ENCODE measurements around the gene FKBP9.
"Not testable (repeated sequence)": the region's sequence is repeated elsewhere in the genome, so short reads cannot be mapped to it uniquely, and the experiment has no call there.

FKBP9 gene

DNA sequence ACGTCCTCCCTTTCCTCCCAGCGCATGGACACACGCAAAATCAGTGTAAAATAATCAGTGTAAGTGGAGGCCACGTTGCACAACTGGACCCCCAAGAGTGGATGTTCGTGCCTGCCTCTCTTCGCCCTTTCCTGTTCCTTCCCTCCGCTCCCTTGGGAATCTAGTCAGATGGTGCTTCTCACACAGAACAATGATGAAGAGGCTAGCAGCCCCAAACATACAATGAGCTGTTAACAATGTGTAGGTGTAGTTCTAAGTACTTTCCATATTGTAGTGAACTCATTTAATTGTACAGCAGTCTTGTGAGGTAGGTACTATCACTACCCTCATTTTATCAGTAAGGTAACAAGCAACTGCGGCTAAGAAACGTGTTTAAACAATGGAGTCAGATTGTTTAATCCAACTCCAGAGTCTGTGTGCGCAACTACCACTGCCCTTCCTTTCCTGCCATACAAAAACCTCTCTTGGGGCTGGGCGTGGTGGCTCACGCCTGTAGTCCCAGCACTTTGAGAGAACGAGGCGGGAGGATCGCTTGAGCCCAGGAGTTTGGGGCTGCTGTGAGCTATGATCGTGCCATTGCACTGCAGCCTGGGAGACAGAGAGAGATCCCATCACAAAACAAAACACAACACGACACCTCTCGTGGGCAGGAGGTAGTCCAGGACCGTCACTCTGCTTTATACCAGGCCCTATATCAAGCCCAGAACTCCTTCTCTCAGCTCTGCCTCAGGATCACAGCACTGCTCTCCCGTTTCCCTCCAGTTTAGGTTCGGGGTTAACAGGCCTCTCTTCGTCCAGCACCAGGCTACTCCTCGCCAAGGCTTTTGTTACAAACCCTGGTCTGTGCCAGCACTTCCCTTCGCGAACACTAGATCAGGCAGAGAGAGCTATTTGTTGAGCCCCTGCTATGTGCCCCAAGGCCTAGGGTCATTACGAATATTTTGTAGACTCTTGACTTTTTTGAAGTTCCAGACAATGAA is 1.1 kb downstream of the FKBP9 start:
- no peak for DNase-seq (ENCODE audit: low read depth)

GRCh38 chr7:32963880-32964301 is 6.7 kb downstream of the FKBP9 start:
- DNase-seq (ENCODE audit: low read depth) = not testable (repeated sequence)

GRCh38 chr7:32964461-32965159 is 7.4 kb downstream of the FKBP9 start:
- not testable (repeated sequence) for DNase-seq (ENCODE audit: low read depth)

- not testable (repeated sequence) for DNase-seq (ENCODE audit: low read depth)
These were observed 9.4 kb downstream of the FKBP9 start for GRCh38 chr7:32966489-32967267.

- DNase-seq (ENCODE audit: low read depth) = not testable (repeated sequence)
These were observed 10.0 kb downstream of the FKBP9 start for GRCh38 chr7:32967268-32967582.

DNA sequence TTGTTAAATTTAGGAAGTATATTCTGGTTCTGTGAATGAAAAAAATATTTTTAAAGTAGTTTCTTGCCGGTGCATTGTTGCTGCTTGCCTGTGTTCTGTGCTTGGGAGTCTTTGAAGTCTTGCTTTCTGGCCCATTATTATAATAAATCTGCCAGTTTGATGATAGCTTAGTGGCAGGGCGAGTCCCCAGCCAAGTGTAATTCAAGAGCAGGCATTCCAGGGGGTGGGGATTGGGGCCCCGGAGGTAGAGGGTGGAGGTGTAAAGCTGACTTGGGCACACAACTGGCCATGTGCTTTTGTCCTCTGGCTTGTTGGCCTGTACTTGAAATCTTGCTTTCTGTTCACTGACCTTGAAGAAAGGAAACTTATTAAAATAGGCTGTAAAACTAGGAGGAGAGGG is 14.7 kb downstream of the FKBP9 start:
- not testable (repeated sequence) for DNase-seq (ENCODE audit: low read depth)

DNA sequence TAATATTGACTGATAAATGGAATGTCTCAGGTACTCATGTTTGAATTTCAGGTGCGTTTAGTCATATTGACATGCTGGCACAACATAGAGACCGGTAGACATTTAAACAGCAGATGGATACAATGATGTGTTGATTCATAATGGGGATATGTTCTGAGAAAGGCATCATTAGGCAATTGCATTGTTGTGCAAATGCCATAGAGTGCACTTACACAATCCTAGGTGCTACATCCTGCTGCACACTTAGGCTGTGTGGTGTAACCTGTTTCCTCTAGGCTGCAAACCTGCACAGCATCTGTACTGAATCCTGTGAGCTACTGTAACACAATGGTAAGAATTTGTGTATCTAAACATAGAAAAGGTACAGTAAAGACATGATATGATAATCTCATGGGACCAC is 19.9 kb downstream of the FKBP9 start:
- DNase-seq (ENCODE audit: low read depth) = not testable (repeated sequence)

GRCh38 chr7:32979246-32979645 is 22.0 kb downstream of the FKBP9 start:
- DNase-seq (ENCODE audit: low read depth) = not testable (repeated sequence)

DNA sequence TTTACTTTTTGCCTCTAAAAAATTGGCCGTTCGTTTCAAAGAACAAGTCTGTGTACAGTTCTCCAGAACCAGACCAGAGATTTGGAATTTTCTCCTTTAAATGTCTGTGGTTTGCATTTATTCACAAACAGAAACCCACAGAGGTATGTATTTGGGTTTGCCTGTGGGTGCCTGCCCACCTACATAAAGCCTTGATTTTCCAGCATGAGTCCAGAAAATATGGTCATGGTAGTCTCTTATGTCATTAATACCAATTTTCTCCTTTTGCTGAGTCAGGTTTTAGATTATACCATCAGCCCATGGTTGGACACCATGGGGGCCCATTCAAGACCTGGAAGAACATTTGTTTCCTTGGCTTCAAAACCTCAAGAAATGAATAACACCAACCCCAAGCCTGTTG is 22.7 kb downstream of the FKBP9 start:
- not testable (repeated sequence) for DNase-seq (ENCODE audit: low read depth)

DNA sequence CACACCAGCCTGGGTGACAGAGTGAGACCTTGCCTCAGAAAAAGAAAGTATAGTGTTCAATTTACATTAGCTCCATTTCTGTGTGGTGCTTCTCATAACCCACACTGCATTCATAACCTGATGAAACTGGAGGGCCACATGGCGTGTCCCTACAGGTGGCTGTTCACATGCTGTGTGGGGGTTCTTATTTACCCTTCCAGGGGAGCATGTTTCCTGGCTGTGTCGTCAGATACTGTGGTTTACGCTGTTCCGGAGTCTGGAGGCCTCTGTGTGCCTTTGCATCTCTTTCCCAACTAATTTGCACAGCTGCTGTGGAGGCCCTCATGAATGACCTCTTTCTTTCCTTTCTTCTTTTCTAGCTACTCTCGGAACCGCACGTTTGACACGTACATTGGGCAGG is 30.9 kb downstream of the FKBP9 start:
- not testable (repeated sequence) for DNase-seq (ENCODE audit: low read depth)

- not testable (repeated sequence) for DNase-seq (ENCODE audit: low read depth)
These were observed 33.9 kb downstream of the FKBP9 start for GRCh38 chr7:32991068-32991585.

DNA sequence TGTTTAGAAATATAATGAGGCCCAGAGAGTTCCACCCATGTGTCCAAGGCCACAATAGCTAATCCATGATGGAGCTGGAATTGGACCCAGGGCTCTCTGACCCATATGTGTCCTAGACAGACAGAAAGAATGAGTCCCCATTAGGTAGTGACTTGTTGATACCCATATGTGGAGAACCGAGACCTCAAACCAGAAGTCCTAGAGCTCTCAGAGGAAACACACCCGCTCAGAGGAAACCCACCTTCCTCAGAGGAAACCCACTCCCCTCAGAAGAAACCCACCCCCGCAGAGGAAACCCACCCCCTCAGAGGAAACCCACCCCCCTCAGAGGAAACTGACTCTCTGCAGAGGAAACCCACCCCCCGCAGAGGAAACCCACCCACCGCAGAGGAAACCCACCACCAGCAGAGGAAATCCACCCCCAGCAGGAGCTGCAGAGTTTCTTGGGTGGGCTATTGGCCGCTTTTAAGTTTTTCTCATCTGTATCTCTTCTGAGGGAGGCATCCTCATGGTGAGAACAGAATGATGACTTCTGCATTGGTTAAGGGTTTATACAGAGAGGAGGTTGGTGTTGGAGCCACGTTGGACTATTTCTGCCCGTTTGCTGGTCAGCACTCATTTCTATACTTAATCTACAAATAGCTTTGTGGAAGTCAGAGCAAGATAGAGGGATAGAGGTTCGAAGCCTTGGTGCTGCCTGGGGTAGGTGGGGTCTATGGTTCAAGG is 34.9 kb downstream of the FKBP9 start:
- not testable (repeated sequence) for DNase-seq (ENCODE audit: low read depth)

DNA sequence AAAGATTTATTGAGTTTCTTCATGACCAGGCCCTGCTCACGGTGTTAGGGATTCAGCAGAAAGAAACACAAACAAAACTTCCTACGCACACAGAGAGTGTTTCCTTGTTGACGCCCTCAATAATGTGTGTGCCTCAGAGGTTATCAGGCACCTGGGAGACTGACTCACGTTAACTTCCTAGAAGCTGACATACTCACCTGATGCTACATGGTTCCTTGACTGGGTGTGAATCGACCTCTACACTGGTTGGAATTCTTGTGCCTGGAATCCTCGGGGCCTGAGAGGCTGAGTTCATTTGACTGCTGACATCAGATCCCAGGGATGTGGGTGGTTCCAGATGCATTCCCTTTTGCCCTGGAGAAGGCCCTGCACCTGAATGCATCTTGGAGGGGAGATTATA is 35.5 kb downstream of the FKBP9 start:
- not testable (repeated sequence) for DNase-seq (ENCODE audit: low read depth)

DNA sequence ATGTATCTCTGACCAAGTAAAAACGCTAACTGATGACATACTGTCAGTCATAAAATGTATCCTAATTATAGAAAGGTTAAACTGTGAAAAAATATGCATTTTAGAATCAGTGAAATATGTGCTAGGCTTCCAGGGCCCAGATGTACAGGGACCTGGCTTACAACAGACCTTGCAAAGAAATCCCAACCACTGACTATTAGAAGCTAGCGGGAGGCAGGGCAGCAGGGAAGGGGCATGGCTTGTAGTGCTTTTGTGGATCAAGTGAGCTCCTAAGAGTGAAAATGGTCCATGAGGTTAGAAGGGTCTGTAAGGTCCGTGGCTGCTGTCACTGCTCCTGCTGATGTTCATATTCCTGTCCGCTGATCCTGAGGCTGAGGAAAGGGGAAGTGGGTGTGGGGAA is 40.7 kb downstream of the FKBP9 start:
- not testable (repeated sequence) for DNase-seq (ENCODE audit: low read depth)

DNA sequence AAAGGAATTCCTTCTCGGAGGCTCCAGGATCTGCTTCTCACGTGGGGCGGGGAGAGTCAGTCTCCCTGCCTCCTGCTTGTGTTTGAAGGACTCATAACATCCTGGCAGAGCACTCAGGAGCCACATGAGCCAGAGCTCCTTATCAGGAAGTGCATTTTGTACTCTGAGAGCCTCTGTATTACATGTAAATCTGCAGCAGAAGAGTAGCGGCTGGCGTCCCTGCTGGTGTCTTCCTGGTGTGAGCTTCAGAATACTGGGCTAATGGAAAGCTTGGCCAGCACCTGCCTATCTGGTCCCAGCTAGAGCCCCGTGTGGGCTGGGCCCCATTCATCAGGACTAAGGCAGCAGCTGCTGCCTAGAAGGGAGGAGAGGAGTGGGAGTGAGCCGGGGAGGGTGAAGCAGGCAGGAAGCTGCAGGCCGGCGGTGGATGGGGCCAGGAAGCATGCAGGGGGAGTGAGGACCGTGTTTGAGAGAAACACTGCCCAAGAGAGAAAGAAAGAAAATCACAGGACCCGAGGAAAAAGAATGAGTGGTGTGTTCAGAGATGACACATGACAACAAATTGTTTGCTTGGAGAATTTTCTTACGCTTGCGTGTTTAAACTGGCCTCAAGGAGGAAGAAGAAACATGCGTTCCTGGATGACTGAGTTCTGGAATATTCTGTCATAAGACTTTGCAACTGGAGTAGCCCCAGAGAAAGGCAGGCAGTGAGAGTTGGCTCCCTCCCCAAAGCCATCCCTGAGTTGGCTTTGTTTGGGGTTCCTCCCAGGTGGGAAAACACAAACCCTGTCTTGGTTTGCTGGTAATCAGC is 41.3 kb downstream of the FKBP9 start:
- not testable (repeated sequence) for DNase-seq (ENCODE audit: low read depth)

GRCh38 chr7:32999380-32999779 is 42.1 kb downstream of the FKBP9 start:
- DNase-seq (ENCODE audit: low read depth) = not testable (repeated sequence)

GRCh38 chr7:33003111-33003510 is 45.9 kb downstream of the FKBP9 start:
- DNase-seq (ENCODE audit: low read depth) = not testable (repeated sequence)

DNA sequence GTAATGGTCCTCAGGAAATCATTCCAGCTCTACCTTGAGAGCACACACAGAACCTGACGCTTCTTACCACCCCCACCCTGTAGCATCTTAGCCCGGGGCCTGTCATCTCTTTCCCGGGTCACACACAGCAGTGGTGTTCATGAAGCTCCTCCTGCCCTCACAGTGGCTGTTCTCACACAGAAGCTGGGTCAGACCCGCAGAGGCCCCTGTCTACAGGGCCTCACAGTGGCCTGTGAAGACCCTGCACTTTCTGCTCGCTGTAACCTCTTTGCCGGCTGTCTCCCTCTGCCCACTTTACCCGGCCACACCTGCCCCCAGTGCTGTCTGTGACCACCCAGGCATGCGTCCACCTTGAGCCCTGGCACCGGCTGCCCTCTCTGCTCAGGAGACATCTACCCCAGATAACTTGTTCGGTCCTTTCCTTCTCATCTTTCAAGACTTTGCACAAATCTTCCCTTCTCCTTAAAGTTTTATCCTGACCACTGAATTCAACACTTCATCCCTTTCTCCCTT is 46.9 kb downstream of the FKBP9 start:
- not testable (repeated sequence) for DNase-seq (ENCODE audit: low read depth)

DNA sequence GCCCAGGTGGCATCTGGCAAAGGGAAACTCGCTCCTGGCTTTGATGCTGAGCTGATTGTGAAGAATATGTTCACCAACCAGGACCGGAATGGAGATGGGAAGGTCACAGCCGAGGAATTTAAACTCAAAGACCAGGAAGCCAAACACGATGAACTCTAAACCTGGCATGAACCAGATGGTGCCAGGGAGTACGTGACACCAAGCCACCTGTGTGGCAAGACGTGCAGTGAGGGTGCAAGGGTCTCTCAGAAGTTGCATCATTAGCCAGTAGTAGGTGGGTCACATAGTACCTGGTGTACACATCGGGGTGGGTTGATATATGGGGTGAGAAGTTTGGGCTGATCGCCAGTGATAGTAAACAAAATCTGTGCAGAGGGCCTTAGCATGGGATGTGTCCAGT is 48.0 kb downstream of the FKBP9 start:
- not testable (repeated sequence) for DNase-seq (ENCODE audit: low read depth)

- DNase-seq (ENCODE audit: low read depth) = not testable (repeated sequence)
These were observed 48.5 kb downstream of the FKBP9 start for GRCh38 chr7:33005690-33006089.

All from activated T-helper 9 cell treated with anti-CD3 and anti-CD28 coated beads, Interleukin-2, amount 50 U/mL, for 16 hours (primary cell).